Glomerular endothelial cell (primary cell): ENCODE measurements around the gene CHRNG. TPM values are rescaled to one million over a fixed set of nuclear protein-coding genes. Genes with fewer than 3 reads are reported as not detected.
"Not testable (repeated sequence)": the region's sequence is repeated elsewhere in the genome, so short reads cannot be mapped to it uniquely, and the experiment has no call there.

ENCODE experiments used
- DNase-seq: peaks from one replicate; pipeline ENCODE4 v3.0.0-alpha.2; 2011; ENCODE audit warnings: low read depth, low spot score; ENCODE audit errors: extremely low read depth
- total RNA-seq: library from RNA; depleted of rRNA; stranded (reverse); fragments of >200 nt; gene quantifications from 2 replicates; pipeline ENCODE4 v1.2.3, GENCODE V29; 2015

CHRNG gene
- total RNA-seq, 1 donor from 2014 or later: not detected

DNA sequence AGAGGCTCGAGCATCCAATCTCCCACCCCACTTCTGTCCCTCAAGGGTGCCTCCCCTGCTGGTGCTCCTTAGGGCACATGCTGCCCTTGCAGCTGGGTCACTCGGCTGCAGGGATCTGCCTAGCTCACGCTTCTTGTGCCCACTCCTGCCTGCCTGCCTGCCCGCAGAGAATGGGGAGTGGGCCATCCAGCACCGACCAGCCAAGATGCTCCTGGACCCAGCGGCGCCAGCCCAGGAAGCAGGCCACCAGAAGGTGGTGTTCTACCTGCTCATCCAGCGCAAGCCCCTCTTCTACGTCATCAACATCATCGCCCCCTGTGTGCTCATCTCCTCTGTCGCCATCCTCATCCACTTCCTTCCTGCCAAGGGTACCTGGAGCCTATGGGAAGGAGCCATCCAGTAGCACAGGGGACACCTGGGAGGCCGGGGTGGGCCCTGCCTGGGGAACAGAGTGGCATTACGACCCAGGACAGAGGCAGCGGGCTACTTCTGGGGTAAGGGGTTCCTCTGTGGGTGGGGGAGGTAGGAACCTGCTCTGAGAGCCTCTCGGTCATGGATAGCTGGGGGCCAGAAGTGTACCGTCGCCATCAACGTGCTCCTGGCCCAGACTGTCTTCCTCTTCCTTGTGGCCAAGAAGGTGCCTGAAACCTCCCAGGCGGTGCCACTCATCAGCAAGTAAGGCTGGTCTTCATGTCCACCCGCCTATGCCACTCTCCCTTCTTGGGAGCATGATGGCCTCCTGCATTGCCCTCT, 3.4 kb downstream of the CHRNG start:
- DNase-seq: no peak

DNA sequence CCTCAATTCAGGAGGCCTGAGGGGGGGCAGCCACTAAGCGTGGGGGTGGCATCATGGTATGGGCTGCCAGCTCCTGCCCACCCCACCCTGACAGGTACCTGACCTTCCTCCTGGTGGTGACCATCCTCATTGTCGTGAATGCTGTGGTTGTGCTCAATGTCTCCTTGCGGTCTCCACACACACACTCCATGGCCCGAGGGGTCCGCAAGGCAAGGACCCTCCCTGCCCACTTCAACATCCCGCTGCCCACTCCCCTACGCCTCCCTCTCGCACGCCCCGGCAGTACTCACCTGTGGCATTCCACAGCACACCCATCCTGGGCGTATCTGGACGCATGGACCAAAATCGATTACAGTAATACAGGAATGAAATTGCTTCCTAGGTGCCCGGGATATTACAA, 4.0 kb downstream of the CHRNG start:
- no peak for DNase-seq

DNA sequence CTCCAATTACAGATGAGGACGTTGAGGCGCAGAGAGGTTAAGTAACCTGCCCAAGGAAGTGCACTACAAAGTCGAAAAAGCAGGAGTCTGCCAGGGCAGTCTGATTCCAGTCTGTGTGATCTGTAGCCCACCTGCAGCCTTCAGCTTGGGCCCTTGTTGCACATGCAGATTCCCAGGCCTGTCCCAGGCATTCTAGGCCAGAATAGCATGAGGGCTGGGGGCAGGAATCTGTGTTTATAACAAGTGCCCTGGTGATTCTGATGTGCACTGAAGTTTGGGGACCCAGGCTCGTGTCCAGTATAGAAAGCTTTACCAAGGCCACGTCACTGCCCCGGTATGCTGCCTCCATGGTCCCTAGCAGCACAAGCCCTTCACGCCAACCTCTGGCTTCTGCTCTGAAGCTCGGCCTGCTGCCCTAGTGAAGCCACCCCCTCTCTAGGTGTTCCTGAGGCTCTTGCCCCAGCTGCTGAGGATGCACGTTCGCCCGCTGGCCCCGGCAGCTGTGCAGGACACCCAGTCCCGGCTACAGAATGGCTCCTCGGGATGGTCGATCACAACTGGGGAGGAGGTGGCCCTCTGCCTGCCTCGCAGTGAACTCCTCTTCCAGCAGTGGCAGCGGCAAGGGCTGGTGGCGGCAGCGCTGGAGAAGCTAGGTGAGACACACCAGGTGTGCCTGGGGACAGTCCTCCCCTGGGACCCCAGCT, 4.6 kb downstream of the CHRNG start:
- DNase-seq: no peak

DNA sequence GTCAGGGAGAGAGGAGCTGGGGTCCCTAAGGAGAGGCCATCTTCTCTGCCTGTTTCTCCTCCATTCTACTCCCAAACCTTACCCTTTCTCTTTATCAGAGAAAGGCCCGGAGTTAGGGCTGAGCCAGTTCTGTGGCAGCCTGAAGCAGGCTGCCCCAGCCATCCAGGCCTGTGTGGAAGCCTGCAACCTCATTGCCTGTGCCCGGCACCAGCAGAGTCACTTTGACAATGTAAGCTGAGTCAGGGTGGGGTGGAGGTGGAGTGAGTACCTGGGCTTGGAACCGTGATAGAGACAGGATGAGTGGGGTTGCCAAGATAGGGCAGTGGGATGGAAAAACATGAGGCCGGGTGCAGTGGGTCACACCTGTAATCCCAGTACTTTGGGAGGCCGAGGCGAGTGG, 5.2 kb downstream of the CHRNG start:
- no peak for DNase-seq

DNA sequence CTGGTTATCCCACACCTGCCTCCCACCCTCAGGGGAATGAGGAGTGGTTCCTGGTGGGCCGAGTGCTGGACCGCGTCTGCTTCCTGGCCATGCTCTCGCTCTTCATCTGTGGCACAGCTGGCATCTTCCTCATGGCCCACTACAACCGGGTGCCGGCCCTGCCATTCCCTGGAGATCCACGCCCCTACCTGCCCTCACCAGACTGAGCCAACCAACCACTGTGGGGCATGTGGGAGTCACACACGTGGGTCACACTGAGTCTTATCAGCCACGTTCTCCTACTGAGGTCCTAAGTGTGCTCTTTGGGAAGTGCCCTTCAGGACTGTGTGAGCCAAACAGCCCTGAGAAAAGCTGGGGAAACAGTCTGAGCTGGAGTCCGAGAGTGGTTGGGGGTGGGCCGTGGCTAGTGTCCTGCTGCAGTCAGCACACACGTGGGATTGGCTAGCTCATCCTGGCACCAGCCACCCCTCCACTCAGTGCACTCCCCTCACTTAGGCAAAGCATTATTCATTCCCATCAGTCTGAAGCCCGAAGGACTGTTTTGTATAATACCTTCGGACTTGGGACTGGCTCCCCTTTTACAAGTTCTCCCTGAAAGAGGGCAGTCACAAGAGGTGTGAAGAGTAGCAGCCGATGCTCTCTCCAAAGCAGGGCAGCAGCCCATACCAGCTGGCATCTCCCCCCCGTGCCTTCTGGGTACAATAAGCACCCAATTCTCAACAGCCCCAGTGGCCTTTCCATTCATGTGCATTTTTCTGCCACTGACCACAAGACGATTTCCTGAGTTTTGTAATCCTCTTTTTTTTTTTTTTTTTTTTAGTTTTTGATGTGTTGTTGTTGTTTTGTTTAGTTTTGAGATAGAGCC, 6.3 kb downstream of the CHRNG start:
- no peak for DNase-seq

DNA sequence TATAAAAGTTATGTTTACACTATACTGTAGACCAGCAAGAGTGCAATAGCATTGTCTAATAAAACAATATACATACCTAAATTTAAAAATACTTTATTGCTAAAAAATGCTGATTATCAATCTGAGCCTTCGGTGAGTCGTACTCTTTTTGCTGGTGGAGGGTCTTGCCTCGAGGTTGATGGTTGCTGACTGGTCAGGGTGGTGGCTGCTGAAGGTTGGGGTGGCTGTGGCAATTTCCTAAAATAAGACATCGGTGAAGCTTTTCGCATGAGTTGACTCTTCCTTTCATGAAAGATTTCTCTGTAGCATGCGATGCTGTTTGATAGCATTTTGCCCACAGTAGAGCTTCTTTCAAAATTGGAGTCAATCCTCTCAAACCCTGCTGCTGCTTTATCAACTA, 8.5 kb downstream of the CHRNG start:
- no peak for DNase-seq

DNA sequence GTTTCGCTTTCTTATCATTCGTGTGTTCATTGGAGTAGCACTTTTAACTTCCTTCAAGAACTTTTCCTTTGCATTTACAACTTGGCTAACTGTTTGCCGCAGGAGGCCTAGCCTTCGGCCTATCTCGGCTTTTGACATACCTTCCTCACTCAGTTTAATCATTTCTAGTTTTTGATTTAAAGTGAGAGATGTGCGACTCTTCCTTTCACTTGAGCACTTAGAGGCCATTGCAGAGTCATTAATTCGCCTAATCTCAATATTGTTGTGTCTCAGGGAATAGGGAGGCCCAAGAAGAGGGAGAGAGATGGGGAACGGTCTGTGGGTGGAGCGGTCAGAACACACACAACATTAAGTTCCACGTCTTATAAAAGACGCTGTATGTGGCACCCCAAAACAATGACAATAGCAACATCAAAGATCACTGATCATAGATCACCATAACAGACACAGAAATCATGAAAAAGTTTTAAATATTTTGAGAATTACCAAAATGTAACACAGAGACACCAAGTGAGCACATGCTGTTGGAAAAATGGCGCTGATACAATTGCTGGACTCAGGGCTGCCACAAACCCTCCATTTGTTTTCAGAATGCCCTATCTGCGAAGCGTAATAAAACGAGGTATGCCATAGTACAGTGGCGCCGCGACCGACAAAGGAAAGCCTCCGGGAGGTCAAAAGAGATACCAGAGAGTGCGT, 10.3 kb downstream of the CHRNG start:
- no peak for DNase-seq

DNA sequence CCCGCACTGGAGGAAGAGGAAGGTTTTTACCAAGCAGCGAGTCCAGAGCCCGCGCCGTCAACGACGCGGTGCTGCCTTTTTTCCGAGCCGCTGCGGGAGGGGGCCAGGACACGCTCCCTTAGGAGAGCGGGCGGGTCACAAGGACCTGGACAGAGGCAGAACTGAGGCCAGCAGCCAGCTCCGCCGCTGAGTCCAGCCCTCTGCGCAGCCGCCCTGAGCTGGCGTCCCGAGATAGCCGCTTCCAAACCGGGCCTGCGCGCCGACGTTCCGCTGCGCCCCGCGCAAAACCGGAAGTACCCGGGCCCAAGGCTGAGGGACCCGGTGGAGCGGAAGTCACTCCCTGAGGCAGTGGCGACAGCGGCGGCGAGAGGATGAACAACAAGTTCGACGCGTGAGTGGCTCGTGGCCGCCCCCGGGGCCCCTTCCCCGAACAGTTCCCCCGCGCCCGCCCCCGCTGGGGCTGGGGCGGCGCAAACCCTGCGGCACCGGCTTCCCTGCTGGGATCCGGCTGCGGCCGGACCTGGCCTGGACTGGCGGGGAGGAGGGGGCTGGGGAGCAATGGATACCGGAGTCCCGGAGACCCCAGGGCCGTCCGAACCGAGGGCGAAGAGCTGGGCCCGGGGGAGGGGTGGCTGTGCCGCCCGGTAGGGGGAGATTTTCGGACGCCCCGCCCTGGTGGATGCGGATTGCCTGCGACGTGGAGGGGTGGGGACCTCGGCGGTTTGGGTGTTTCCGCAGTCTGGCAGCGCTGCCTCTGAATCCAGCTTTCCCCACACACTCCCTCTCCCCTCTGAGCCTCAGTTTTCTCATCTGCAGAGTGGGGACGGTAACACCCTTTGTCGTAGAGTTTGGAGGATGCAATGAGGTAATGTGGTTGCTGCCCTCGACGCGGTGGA, 11.1 kb downstream of the CHRNG start, which contains the start of the genes EIF4E2 and TIGD1:
TSS of gene EIF4E2 (plus strand) at position 336 of the 896 bp plus-strand sequence. CDS start at position 372, 36 bp downstream.
TSS of gene TIGD1 (minus strand) at position 204 of the 896 bp plus-strand sequence. CDS start 675 bp downstream, outside the sequence.
- DNase-seq: peak; percentile 54

DNA sequence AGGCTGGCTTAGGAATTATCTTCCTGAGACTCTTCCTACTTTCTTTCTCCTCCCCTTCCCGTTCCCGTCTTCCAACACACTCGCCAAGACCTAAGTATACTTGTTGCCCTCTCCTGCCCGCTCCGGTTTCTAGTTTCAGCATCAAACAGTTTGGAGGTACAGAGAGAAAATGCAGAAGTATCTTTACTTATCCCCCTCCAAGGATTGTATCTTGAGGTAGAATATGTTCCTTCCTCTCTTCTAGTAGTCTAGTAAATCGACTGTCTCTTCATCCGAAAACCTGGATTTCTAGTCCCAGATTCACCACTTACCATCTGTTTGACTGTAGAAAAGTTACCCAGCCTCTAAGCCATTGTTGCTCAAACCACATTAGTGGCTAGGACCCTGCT, 11.8 kb downstream of the CHRNG start:
- no peak for DNase-seq

DNA sequence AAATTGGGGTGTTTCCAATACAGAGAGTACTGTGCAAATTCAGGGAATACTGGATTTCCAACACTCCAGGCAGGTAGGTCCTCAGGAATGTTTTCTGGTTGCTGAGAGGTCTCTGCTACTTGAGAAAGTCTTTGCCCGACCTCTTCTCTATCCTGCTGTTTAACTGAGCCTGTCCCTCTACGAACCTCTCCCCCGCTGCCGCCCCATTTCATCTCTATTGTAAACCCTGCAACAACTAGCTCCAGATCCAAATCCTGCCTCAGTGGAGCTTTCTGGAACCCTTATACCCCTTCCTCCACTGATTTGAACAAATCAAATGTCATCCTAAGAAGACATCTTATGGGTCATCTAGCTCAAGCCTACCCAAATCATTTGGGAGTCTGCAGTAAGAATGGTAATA, 12.3 kb downstream of the CHRNG start:
- no peak for DNase-seq

DNA sequence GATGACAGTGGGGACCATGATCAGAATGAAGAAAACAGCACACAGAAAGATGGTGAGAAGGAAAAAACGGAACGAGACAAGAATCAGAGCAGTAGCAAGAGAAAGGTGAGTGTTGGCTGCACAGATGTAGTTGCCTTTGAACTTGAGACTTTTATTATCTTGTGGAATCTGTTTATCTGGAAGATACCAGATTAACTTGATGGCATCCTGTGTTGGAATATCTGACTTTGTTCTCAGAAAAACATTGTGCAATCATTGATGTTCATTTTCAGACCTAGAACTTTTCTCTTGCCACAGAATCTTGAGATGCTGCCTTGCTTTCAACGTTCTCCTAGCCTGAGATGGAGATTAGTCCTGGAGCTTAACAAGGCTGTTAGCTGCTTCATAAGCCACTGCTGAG, 16.9 kb downstream of the CHRNG start:
- no peak for DNase-seq

DNA sequence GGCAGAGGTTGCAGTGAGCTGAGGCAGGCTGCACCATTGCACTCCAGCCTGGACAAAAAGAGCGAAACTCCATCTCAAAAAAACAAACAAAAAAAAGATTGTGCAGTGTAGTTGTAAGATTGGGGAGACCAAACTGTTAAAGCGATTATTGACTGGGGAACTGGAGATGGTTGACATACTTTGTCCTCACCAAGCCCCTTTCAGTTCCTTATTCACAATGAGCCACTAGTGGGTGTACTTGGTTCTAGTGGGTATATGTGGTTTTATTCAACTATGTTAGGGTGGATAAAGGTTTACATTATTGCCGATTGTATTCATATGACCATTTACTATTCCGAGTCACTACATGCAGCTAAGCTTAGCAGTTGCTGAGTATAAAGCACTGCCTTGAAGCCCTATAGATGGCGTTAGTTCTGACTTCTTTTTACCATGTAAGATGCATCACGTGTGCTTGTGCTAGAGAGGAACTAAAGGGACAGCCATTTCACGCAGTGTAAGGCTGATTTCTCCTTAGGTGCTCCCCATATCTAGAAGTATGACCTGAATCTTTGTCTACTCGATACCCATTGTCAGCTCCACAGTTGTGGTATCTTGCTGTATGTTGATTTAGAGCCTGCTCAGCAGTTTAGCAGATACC, 23.1 kb downstream of the CHRNG start:
- DNase-seq: no peak

DNA sequence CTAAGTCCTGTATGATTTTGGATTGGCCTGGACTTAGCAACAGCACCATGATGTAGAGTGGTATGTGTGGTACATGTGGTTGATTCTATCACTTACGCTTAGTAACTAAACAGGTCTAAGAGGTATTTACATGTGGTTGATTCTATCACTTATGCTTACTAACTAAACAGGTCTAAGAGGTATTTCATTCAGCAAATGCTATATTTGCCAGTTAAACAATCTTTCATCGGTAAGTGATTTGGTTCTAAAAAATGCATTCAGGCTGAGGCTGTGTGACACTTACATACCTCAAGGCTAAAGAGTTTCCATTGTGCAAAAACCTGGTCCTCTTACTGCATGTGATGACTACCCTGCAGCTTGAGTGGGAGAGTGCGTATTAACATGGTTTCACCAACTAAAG, 24.1 kb downstream of the CHRNG start:
- no peak for DNase-seq

DNA sequence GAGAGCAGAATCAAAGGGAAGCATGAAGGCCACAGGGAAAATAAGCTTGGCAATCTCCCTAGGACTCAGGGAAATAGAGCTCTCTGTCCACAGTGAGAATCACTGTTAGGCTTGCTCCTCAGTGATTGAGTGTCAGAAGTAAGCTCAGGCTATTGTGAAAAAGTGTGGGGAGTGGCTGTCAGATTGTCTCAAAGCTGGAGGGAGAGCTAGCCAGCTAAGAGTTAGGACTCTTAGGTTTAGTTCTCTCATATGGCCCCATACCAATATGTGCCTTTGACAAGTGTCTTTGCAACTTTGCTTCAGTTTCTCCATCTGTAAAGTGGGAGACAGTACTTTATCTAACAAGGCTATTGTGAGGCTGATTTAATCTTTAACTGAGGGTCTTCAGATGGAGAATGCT, 28.2 kb downstream of the CHRNG start:
- DNase-seq: no peak

DNA sequence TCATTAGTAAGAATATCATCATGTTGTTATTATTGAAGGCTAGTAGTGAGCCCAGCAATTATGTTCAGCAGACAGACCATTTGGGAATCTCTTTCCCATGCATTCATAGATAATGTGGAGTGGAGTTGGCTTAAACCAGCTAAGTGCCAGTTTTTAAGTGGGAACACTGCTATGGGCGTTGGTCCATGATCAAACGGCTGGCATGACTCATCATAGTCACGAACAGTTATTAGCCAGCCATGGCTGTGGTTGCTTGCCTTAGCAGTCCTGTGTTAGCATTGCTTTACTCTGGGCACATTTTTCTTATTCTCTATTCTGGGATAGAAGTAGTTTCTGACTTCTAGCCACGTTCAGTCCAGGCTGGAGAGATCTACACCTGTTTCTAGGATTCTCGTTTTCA, 28.7 kb downstream of the CHRNG start:
- no peak for DNase-seq

DNA sequence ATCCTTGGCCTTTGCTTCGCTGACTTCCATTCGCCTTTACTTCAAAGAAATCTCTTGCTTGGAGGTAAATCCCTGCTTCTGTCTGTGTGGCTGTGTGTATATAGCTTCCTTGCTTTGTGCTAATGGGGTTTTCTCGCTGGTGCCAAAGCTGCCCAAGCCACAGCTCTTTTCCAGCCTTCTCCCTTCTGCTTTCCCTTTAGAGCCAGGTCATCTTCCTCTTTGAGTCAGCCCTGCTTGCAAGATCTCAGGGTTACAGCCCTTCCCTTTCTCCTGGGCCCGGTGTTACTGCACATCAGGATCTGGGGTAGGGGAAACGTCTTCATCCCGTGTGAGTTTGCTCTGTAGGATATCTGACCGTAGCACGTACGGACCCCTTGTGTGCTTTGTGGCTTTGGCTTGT, 30.0 kb downstream of the CHRNG start:
- DNase-seq: no peak

DNA sequence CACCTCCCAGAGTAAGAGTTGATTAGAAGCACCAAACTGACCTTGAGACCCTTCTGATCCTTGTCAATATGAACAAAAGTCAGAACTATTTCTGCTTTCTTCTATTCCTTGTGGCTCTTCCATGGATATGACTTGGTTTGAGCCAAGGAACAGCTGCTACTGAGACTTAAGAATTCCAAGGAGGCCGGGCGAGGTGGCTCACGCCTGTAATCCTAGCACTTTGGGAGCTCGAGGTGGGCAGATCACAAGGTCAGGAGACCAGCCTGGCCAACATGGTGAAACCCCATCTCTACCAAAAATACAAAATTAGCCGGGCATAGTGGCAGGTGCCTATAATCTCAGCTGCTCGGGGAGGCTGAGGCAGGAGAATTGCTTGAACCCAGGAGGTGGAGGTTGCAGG, 31.0 kb downstream of the CHRNG start:
- not testable (repeated sequence) for DNase-seq

DNA sequence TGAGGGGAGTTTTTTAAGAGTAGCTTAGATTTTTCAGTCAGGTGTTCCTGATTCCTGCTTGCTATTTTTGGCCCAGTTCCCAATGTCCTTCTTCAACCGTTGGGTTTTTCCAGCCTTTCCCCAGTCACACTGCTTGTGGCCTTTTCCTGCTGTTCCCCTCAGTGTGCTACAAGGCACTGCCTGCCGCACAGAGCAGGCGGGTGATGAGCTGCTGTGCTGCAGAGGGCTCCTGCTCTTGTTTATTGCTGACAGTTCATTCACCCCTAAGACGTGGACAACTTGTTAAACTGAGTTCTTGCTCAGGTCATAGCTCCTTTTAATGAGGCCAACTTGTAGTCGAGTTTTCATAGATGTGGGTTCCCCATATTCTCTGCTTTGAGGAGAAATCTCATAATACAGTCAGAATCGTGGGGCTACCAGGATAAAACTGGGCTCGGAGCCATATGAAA, 31.6 kb downstream of the CHRNG start:
- no peak for DNase-seq

DNA sequence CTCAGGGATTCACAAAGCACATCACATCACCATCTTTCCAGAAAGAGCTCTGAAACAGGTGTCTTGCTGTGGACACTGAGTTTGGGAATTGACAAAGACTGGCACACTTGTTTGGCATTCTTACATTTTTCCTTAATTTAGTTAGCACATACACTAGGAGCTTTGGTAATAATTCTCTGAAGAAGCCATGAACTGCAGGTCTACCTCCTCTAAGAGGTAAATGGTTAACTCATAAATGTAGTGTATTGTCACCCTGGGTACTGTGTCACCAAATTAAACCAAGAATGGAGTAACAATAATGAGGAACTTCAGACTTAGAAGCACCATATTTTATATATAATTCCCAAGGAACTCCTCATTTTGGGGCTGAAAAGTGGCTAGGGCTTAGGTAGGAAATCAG, 33.5 kb downstream of the CHRNG start:
- no peak for DNase-seq
